ELR (cell line): ENCODE measurements around the gene KRTAP4-5.
"Not testable (repeated sequence)": the region's sequence is repeated elsewhere in the genome, so short reads cannot be mapped to it uniquely, and the experiment has no call there.

Source experiments
- DNase-seq: peaks from one replicate; pipeline ENCODE4 v3.0.0-alpha.2; 2015; ENCODE audit warnings: low read depth

Gene KRTAP4-5

DNA sequence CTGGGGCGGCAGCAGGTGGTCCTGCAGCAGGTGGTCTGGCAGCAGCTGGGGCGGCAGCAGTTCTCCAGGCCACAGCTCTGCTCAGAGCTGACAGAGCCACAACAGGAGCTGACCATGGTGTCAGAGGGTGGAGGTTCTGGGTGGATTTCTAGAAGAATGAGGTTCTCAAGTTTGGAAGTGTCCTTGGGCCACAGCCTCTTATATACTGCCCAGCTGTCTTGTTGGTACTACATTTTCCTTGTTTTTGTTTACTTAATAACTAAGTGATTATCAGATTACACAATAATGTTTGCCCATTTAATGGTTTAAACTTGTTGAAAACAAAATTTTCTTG lies at the start of gene KRTAP4-5:
TSS of gene KRTAP4-5 (minus strand) at position 174 of the 334 bp plus-strand sequence. CDS start at position 116, 58 bp downstream.
- no peak for DNase-seq

DNA sequence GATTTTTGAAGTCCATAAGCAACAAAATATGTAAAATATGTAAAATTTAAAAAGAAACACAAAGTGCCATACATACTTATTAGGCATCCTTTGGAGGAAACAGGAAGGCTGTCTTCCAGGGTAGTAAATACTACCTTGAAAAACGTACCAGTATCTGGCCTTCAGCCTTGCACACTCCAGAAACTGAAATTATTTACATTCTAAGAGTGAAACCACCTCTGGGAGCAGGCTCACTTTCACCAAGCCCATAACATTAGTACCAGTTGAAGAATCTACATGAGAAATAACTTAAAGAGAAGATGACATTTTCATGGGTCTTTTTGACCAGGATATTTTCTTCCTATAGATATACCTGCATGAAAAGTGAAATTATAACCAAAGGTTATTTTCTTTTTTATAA lies 46.4 kb upstream of the KRTAP4-5 start:
- DNase-seq, result no peak

DNA sequence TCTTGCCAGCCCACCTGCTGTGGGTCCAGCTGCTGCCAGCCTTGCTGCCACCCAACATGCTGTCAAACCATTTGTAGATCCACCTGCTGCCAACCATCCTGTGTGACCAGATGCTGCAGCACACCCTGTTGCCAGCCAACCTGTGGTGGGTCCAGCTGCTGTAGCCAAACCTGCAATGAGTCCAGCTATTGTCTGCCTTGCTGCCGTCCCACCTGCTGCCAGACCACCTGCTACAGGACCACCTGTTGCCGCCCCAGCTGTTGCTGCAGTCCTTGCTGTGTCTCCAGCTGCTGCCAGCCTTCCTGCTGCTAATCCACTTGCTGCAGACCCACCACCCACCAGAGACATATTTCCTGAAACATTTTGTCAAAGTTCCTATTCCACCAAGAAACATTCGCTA lies 40.7 kb upstream of the KRTAP4-5 start:
- DNase-seq, result no peak

DNA sequence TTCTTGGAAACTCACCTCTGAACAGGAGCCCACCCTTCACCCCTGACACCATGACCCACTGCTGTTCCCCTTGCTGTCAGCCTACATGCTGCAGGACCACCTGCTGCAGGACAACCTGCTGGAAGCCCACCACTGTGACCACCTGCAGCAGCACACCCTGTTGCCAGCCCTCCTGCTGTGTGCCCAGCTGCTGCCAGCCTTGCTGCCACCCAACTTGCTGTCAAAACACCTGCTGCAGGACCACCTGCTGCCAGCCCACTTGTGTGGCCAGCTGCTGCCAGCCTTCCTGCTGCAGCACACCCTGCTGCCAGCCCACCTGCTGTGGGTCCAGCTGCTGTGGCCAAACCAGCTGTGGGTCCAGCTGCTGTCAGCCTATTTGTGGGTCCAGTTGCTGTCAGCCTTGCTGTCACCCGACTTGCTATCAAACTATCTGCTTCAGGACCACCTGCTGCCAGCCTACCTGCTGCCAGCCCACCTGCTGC lies 40.3 kb upstream of the KRTAP4-5 start, which contains the start of gene KRTAP9-1:
TSS of gene KRTAP9-1 (plus strand) at position 51 of the 482 bp plus-strand sequence. CDS start at position 51, 0 bp downstream.
- not testable (repeated sequence) for DNase-seq

DNA sequence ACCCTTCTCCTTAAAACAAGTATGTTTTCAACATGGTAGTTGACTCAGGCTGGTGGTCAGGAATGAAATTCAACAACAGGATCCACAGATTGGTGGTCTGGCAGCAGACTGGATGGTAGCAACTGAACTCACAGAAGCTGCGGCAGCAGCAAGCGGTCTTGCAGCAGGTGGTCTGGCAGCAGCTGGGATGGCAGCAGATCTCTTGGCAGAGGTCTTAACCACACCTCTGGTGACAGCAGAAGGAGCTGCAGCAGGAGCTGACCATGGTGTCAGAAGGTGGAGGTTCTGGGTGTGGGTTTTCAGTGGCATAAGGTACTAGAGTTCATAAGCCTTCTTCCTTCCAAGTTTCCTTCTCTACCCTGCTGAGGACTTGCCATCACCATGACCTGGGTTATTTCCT lies 37.2 kb upstream of the KRTAP4-5 start:
- DNase-seq, result no peak

DNA sequence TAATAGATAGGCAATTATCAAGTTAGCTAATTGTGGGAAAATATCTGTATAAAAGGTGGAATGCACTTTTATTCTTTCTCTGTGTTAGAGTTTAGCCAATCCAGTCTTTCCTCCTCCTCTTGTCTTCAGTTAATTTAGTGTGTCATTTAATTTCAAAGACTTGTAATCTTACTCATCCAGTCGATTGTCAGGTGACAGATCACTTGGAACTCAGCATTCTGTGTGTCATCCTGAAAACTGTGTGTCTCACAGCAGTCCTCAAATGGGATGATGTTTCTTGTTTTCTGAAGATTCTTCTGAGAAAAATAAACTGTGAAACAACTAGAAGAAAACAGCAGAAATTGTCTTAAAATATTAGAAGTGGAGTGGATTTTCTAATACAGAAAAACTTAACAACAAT lies 35.4 kb upstream of the KRTAP4-5 start:
- DNase-seq, result peak; percentile 3

DNA sequence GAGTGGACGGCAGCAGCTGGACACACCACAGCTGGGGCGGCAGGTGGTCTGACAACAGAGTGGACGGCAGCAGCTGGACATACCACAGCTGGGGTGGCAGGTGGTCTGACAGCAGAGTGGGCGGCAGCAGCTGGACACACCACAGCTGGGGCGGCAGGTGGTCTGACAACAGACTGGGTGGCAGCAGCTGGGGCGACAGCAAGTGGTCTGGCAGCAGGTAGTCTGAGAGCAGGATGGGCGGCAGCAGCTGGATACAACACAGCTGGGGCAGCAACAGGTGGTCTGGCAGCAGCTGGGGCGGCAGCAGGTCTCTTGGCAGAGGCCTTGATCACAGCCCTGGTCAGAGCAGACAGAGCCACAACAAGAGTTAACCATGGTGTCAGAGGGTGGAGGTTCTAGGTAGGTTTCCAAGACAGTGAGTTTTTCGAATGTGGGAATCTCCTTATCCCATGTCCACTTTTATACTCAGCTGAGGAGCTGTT lies 34.9 kb upstream of the KRTAP4-5 start, which contains the start of gene KRTAP4-1:
TSS of gene KRTAP4-1 (minus strand) at position 432 of the 482 bp plus-strand sequence. CDS start at position 375, 57 bp downstream.
- no peak for DNase-seq

DNA sequence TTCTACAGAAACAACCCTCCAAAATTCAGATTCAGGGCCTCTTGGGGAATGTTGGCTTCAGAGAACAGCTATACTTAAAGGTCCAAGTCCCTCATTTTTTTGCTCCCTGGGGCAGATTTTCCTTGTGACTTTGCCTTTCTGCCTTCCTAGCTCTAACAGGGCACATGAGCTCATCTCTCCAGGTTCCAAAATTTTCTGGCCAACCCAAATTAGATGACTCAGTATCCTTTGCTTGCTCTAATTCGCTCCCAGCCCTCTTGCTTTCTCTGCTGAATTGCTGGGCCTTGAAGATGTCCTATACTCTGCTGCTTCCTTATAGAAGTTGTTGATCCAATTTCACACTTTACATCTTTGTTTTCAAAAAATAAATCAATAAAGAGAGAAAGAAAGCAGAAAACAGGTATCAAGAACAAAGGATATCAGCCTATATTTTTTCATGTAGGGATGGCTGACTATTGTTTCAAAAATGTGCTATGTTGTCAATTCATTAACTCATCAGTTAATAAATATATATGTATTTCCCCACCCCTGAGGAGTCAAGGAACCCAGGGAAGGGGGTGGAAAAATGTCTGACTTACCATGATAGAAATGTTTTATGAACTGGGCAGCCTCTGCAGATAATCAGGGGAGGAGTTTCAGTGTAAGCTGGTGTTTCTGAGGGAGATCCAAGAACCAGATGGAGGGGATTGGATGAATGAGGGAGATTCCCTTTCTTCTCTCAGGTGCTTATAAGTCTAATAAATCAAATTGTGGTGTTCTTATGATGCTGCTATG lies 29.4 kb upstream of the KRTAP4-5 start:
- peak; percentile 36 for DNase-seq

DNA sequence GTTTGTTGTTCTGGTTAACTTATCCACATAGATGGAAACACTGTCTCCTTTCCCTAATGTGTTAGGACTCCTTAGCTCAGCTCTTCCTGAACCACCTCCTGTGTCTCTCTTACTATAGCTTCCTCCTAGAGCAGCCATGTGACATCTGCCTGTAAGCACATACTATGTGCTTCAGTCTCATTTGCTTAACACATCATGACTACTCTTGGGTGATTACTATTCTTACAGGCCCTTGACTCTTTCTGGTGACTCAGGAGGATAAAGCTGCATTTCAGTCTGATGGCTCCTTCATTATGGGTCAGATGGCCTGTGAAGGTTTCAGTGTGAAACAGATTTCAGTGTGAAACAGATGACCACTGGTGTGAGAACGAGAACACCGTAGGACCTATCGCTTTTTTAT lies 28.7 kb upstream of the KRTAP4-5 start:
- DNase-seq, result peak; percentile 86

DNA sequence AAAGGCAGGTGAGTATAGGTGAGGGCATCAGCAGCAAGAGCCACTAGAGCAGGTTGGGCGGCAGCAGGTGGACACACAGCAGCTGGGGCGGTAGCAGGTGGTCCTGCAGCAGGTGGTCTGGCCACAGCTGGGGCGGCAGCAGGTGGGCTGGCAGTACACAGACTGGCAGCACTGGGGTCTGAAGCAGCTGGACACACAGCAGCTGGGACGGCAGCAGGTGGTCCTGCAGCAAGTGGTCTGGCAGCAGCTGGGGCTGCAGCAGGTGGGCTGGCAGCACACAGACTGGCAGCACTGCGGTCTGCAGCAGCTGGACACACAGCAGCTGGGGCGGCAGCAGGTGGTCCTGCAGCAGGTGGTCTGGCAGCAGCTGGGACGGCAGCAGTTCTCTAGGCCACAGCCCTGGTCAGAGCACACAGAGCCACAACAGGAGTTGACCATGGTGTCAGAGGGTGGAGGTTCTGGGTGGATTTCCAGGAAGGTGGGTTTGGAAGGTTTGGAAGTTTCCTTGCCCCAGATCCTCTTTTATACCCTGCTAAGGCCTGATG lies 28.2 kb upstream of the KRTAP4-5 start, which contains the start of gene KRTAP4-2:
TSS of gene KRTAP4-2 (minus strand) at position 495 of the 545 bp plus-strand sequence. CDS start at position 438, 57 bp downstream.
- no peak for DNase-seq

DNA sequence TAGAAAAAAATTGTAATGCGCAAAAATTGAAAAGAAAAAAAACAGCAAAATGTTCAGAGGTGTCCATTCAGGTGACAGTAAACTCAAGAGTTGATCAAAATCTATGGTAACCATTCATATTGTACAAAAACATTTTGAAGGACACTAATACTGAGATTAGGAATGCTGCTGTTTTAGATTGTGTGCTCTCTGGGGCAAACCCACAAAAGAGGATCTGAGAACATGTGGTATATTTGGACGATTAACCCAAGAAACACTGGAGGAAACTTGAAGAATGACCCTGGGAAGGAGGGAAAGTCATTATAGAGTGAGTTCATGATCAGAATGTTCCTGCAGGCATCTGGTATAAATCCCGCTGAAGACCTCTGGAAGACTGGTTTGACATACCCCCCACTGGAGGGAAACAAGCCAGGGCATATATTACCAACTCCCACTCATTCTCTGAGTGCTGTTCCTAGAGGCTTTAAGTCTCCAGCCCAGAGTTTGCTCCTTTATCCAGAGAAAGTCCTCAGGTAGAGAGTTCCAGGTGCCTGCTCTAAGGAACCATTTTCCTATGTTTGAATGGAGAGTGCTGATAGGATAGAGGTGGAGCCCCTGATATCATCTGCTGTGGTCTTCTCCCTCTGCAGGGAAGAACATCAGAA lies 27.2 kb upstream of the KRTAP4-5 start:
- no peak for DNase-seq

DNA sequence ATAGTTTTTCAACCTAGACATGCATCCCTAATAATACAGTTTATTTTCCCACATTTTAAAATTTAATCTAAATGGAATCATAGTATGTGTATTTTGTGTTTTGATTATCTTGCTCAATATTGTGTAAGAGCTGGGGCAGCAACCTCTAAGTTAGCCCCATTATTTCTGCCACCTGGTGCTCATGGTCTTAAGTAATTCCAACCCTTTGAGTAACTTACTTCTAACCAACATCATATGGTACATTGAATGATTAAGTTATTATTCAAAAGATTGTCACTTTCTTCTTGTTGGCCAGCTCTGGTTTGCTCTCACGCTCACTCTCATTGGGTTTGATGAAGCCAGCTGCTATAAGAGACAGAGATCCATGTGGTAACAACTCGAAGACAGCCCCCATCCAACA lies 22.3 kb upstream of the KRTAP4-5 start:
- no peak for DNase-seq

DNA sequence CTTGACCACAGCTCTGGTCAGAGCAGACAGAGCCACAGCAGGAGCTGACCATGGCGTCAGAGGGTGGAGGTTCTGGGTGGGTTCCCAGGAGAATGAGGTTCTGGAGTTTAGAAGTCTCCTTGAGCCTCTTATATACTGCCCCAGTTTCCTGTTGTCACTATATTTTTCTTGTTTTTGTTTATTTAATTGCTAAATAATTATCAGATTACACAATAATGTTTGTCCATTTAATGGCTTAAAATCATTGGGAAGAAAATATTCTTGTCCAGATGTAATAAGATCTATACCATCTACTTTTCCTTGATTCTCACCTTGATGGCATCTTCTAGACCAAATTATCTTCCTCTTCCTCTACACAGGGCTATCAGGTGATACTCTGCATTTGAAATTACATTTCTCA lies 18.5 kb upstream of the KRTAP4-5 start, which contains the start of gene KRTAP4-3:
TSS of gene KRTAP4-3 (minus strand) at position 101 of the 400 bp plus-strand sequence. CDS start at position 52, 49 bp downstream.
- no peak for DNase-seq

DNA sequence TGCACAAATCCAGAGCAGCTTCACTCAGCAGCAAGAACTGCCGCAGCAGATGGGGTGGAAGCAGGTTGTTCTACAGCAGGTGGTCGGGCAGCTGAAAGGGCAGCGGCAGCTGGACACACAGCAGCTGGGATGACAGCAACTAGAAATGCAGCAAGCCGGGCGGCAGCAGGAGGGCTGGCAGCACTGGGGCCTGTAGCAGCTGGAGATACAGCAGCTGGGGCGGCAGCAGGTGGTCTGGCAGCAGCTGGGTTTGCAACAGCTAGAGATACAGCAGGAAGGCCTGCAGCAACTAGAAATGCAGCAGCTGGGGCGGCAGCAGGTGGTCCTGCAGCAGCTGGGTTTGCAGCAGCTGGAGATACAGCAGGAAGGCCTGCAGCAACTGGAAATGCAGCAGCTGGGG lies 17.9 kb upstream of the KRTAP4-5 start:
- DNase-seq, result no peak

DNA sequence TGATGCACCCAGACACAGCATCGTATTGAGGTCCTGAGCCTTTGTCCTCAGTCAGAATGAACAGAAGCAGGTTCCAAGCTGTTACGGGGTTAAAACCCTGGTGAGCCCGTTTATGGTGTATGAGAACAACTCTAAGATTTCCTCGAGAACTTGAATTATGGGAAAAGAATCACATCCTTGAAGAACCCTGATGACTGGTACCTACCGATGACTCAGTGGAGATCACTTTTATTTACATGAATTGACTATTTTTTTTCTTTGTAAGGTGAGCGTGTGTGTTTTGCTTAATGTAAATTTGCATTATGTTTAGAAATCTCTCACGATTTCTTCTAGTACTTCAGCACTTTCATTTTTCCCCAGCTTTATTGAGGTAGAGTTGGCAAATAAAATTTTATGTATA lies 14.2 kb upstream of the KRTAP4-5 start:
- peak; percentile 82 for DNase-seq

DNA sequence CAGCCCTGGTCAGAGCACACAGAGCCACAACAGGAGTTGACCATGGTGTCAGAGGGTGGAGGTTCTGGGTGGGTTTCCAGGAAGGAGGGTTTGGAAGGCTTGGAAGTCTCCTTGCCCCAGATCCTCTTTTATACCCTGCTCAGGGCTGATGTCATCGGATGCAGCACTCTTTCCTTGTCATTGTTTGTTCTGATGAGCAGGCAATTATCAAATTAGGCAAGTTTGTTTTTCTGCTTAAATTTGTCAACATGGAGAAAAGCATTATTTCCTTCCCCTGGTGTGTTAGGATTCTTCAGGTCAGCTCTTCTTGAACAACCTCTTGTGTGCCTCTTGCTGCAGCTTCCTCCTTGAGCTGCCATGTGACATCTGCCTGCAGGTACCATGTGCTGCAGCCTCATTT lies 11.0 kb upstream of the KRTAP4-5 start, which contains the start of gene KRTAP4-4:
TSS of gene KRTAP4-4 (minus strand) at position 101 of the 400 bp plus-strand sequence. CDS start at position 44, 57 bp downstream.
- no peak for DNase-seq

DNA sequence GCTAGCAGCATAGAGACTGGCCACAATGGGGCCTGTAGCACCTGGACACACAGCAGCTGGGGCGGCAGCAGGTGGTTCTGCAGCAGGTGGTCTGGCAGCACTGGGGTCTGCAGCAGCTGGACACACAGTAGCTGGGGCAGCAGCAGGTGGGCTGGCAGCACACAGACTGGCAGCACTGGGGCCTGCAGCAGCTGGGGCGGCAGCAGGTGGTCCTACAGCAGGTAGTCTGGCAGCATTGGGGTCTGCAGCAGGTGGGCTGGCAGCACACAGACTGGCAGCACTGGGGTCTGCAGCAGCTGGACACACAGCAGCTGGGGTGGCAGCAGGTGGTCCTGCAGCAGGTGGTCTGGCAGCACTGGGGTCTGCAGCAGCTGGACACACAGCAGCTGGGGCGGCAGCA lies 10.6 kb upstream of the KRTAP4-5 start:
- DNase-seq, result not testable (repeated sequence)

DNA sequence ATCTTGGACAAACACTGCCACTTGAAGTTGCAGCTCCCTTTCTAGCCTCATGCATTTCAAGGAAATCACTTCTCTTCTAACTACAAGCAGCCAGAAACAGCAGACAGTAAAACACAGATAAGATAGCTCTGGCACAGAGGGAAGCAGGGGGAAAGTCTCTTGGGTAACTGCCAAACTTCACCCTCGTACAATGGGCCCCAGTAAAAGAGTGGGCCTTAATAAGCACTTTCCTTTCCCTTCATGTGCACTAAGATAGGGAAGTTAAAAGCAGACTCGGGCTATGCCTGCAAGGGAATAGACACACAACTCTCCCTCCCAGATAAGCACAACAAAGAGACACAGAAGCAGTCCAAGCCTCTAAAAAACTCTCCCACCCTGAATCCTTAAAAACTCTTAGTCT lies 4.2 kb upstream of the KRTAP4-5 start:
- DNase-seq, result no peak

DNA sequence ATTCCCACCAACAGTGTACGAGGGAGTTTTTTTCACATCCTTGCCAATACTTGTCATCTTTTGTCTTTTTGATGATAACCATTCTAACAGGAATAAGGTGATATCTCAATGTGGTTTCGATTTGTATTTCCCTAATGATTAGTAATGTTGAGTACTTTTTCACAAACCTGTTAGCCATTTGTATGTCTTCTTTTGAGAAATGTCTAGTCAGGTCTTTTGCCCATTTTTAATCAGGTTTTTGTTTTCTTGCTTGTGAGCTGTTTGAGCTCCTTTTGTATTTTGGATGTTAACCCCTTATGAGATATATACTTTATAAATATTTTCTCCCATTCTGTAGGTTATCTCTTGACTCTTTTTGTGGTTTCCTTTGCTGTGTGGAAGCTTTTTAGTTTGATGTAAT lies 1.9 kb upstream of the KRTAP4-5 start:
- DNase-seq, result no peak

DNA sequence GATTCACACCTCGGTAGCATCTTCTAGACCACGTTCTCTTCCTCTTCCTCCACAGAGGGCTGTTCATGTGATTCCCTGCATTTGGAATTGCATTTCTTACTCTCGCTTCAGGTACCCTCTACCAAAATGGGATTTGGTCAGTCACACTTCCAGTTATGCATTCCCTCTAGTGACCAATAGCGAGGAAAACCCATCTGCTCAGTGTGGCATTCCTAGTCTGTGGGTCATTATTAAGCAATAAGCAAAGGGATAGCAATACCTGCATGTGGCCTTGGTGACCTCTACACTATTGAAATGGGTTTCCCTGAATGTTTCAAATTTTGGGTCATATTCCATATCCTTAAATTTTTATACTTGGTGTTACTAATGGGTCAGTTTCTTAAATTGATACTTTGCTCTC lies 401 bp upstream of the KRTAP4-5 start:
- DNase-seq, result no peak

DNA sequence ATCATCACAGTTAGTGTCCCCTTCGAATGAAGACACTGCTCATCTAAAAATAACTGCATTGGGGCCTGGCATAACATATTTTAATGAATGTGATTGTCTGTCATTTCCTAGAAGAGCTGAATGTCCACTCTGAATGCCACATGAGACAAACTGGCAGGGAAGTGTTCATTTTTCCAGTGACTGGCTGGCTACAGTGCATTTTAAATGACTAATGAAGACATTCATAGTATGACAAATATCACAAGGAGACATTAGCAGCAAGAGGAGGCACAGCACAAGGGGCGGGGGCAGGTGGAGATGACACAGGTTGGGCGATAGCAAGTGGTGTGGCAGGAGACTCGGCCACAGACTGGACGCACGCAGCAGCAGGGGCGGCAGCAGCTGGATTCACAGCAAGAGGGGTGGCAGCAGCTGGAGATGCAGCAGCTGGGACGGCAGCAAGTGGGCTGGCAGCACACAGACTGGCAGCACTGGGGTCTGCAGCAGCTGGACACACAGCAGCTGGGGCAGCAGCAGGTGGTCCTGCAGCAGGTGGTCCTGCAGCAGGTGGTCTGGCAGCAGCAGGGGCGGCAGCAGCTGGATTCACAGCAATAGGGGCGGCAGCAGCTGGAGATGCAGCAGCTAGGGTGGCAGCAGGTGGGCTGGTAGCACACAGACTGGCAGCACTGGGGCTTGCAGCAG lies 514 bp downstream of the KRTAP4-5 start:
- DNase-seq, result not testable (repeated sequence)
